GM18498 (cell line): Measurements from ENCODE around the gene ARPC1A.
"Not testable (repeated sequence)": the region's sequence is repeated elsewhere in the genome, so short reads cannot be mapped to it uniquely, and the experiment has no call there.

Experiments used
- ATAC-seq: cut with Tn5 transposase; IDR thresholded peaks from one replicate; pipeline ENCODE4 v1.9.1; 2021; ENCODE audit warnings: mild to moderate bottlenecking, moderate library complexity; ENCODE audit not compliant: unreplicated experiment

ARPC1A gene

GRCh38 chr7:99386584-99387238 lies 61.0 kb downstream of the ARPC1A start:
- no peak for ATAC-seq

DNA sequence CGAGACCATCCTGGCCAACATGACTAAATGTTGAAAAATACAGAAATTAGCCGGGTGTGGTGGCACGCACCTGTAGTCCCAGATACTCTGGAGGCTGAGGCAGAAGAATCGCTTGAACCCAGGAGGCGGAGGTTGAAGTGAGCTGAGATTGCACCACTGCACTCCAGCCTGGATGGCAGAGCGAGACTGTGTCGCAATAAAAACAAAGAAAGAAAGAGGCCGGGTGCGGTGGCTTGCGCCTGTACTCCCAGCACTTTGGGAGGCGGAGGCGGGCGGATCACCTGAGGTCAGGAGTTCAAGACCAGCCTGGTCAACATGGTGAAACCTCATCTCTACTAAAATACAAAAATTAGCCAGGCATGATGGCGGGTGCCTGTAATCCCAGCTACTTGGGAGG lies 61.5 kb downstream of the ARPC1A start:
- ATAC-seq, result not testable (repeated sequence)

DNA sequence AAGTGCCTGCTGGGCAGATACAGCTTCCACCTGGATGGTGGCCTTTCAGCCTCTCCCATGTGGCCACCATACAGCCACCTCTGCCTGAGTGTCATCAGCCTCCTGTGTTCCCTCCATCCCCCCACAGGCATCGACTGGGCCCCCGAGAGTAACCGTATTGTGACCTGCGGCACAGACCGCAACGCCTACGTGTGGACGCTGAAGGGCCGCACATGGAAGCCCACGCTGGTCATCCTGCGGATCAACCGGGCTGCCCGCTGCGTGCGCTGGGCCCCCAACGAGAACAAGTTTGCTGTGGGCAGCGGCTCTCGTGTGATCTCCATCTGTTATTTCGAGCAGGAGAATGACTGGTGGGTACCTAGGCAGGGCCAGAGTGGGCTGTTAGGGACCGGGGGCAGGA lies 62.2 kb downstream of the ARPC1A start:
- no peak for ATAC-seq

- ATAC-seq, result no peak
Observed at GRCh38 chr7:99389772-99390171, 64.1 kb downstream of the ARPC1A start.

- no peak for ATAC-seq
Observed at GRCh38 chr7:99390941-99391602, 65.4 kb downstream of the ARPC1A start.

DNA sequence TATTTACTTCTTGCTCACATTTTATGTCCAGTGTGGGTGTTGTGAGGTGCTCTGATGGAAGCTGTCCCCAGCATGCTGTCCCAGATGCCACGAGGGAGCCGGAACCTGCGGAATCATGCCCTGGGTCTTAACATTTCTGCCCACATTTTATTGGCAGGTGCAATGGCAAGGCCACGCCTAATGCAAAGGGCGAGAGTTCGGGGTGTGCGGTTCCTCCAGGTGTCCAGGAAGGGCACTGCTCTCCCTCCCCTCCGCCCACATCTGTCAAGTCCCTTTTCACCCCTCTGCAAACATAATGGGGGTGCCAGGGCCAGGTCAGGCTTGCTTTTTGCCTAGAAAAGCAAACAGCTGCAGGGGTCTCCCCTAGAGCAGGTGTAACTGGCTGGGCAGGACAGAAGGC lies 66.3 kb downstream of the ARPC1A start:
- ATAC-seq, result no peak

- no peak for ATAC-seq
Observed at GRCh38 chr7:99392659-99393354, 67.1 kb downstream of the ARPC1A start.

GRCh38 chr7:99393355-99394187 lies 67.9 kb downstream of the ARPC1A start:
- ATAC-seq, result no peak

DNA sequence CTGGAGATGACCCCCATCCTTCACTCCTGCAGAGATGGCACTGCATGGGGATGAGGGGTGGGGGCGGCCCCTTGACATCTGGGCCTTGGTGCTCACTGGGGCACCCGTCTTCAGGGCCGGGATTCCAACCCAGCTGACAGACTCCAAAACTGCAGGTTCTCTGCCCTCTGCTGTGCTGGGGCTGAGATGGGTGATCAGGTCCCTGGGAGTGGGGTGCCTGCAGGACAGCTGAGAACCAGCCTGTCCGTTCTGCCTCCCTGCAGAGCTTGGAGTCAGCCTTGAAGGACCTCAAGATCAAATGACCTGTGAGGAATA lies 68.4 kb downstream of the ARPC1A start:
- ATAC-seq, result no peak

GRCh38 chr7:99395616-99396327 lies 70.1 kb downstream of the ARPC1A start:
- ATAC-seq, result no peak

DNA sequence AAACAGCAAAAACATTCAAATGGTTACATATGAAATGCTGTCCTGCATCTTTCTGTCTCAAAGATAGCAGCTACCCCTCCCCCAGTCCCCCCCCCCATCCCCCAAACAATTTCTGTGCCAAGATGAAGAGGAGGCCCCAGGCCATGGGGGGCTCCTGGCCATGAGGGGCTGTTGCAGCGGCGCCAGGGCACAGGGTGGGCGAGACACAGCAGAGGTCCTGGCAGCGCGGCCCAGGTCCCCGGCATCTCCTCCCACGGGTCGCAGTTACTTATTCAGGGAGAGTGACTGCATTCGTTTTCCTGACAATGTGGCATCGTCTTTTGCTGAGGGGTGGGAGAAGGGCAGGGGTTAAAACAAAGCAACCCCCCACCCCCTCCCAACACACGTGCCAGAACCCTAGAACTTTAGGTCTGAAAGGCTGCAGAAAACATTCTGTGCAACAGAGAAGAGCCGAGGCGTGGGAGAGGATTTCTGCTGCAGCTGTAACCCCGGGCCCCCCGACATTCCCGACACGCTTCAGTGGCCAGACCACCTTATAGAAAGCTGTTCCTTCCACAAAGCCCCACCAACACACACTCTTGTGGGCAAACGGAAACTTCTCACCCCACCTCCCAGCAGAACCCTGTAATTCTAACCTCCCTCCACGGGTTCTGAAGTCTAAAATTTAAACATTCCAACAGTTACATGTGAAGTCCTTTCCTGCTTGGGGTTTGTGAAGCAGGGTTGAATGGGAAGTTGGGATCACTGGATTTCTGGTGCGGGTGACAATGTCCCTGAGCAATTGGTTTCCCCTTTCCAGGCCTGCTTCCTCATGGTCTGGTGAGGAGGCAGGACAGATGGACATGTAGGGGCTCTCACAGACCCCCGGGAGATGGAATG lies 71.0 kb downstream of the ARPC1A start:
- ATAC-seq, result no peak

DNA sequence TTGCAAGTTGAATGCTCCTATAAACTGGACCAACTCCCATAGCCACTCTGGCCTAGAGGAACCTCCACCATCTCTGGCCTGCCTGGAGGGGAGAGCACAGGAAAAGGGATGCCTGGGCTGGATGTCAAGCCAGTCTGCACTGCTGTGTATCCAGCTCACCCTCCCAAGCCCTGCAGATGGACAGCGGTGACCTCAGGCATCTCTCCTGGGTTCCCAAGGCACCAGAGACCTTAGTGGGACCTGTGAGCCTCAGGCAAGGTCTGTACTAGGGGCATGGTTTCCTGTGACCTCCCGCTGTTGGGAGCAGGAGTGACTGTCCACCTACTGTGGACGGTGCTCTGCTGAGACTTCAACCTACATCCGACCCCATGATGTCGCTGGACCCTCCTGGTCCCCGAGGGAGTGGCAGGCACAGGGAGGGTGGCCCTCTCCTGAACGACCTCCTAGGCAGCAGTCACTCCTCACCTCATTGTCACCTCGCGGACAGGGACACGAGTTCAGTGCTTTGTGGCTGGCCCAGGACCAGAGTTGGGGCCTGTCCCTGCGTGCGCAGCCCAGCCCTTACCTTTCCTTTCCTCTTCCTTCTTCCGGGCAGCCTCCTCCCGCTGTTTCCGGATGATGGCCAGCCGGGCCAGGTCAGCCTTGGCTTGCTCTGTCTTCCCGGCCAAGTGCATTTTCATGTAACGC lies 71.7 kb downstream of the ARPC1A start:
- no peak for ATAC-seq

DNA sequence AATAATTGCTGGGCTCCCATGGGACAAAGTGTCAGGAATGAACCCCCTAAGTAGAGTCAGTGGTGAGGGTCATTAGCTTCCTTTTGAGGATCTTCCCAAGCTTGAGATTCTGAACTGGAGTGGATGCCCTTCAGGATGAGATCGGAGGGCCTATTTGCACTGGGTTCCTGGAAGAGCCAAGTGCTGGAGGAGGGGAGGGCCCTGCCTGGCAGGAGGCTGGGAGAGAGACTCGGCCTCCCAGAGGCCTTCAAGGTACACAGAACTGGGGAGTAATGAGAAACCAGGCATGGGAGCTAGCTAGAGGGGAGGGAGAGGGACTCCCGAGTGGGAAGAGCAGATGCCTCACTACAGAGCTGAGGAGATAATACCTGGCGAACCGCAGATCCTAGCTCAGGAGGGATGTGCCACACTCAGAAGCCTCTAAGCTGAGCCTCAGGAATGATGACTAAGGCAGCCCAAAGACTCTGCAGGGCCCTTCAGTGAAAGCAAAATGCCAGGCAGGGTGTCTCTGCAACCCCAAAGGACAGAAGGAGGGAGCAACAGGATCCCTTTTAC lies 73.3 kb downstream of the ARPC1A start:
- ATAC-seq, result no peak

DNA sequence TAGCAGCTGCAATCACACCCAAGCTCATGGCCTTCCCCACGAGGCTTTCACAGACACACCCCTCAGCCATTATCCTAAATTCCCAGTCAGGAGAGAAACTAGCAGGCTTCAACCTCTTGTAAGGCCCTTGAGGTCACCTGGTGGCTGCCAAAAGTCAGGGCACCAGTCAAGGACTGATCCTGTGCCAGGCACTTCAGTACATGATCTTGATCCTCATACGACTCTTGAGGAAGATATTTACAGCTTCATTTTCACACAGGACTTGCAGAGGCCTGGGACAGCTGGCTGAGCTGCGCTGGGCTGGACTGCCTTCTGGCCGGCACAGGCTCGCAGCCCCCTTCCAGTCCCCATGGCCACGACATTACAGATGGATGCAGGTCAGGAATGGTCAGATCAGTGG lies 73.9 kb downstream of the ARPC1A start:
- ATAC-seq, result no peak

- no peak for ATAC-seq
Observed at GRCh38 chr7:99402854-99403253, 77.2 kb downstream of the ARPC1A start.

DNA sequence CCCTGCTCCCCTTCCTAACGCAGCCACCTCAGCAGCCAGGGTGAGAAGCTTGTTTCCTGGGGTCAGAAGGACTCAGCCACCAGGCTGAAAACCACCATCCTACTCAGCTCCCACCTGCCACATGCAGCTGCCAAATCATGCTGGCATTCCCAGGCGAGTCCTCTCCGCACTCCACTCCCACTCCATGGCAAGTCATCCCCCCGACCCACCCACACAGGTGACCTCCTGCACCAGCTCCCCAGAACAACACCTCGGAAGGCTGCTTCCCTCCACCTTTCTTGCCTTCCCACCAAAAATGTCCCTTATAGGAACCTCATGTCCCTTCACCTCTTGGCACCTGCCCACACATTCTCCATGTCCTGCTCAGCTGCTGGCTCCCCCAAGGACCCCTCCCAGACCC lies 78.1 kb downstream of the ARPC1A start:
- ATAC-seq, result no peak

GRCh38 chr7:99404235-99404976 lies 78.7 kb downstream of the ARPC1A start:
- ATAC-seq, result no peak

- ATAC-seq, result no peak
Observed at GRCh38 chr7:99404977-99405320, 79.3 kb downstream of the ARPC1A start.
